Measurements from ENCODE around the gene TBC1D14.
A peak's percentile ranks its signal among the peaks of the same experiment; 100 is the strongest.
"Not testable (repeated sequence)": the region's sequence is repeated elsewhere in the genome, so short reads cannot be mapped to it uniquely, and the experiment has no call there.

Gene TBC1D14

GRCh38 chr4:6910960-6911874 lies 1.6 kb downstream of the TBC1D14 start:
- no peak for DNase-seq

- not testable (repeated sequence) for DNase-seq
These were observed 2.3 kb downstream of the TBC1D14 start for GRCh38 chr4:6911917-6912316.

- no peak for DNase-seq
These were observed 2.8 kb downstream of the TBC1D14 start for GRCh38 chr4:6912441-6912840.

- no peak for DNase-seq
These were observed 3.8 kb downstream of the TBC1D14 start for GRCh38 chr4:6913350-6913905.

GRCh38 chr4:6914448-6914847 lies 4.8 kb downstream of the TBC1D14 start:
- DNase-seq = no peak

- DNase-seq = no peak
These were observed 5.7 kb downstream of the TBC1D14 start for GRCh38 chr4:6915041-6916005.

GRCh38 chr4:6916069-6916586 lies 6.5 kb downstream of the TBC1D14 start:
- DNase-seq = no peak

GRCh38 chr4:6916587-6917460 lies 7.2 kb downstream of the TBC1D14 start:
- DNase-seq = peak; percentile 51

GRCh38 chr4:6917461-6918271 lies 8.0 kb downstream of the TBC1D14 start:
- DNase-seq = peak; percentile 83

GRCh38 chr4:6918338-6918737 lies 8.7 kb downstream of the TBC1D14 start:
- peak; percentile 72 for DNase-seq

GRCh38 chr4:6920171-6920570 lies 10.5 kb downstream of the TBC1D14 start:
- DNase-seq = no peak

- DNase-seq = no peak
These were observed 13.9 kb downstream of the TBC1D14 start for GRCh38 chr4:6923507-6923906.

- no peak for DNase-seq
These were observed 14.7 kb downstream of the TBC1D14 start for GRCh38 chr4:6924361-6924779.

GRCh38 chr4:6925357-6925836 lies 15.8 kb downstream of the TBC1D14 start:
- no peak for DNase-seq

GRCh38 chr4:6926081-6926480 lies 16.5 kb downstream of the TBC1D14 start:
- DNase-seq = peak; percentile 49

GRCh38 chr4:6926681-6927478 lies 17.3 kb downstream of the TBC1D14 start:
- DNase-seq = no peak

GRCh38 chr4:6928081-6928480 lies 18.5 kb downstream of the TBC1D14 start:
- no peak for DNase-seq

- no peak for DNase-seq
These were observed 19.7 kb downstream of the TBC1D14 start for GRCh38 chr4:6929339-6929811.

GRCh38 chr4:6929812-6930464 lies 20.3 kb downstream of the TBC1D14 start:
- DNase-seq = no peak
